Measurements from ENCODE around the gene C1GALT1. TPM values are rescaled to one million over a fixed set of nuclear protein-coding genes. Genes with fewer than 3 reads are reported as not detected.

The C1GALT1 gene
- total and polyA plus RNA-seq, 12 donors = 3.6 to 217 (median 18.2) TPM

GRCh38 chr7:7208520-7208919 is 26.2 kb downstream of the C1GALT1 start:
- H3K4me1 ChIP-seq (replicated peaks in 1 of 2) = peaks cover 4 to 5% of the 10 kb centered on the region in 2 donors
- no peaks in the 10 kb centered on the region for H3K27me3 ChIP-seq
- DNase-seq = no peak
- no peak overlapping the region for H3K27ac ChIP-seq
- WGBS, 4 donors = 84 to 96% (median 93%) methylated on average over 4 of the region's 4 CpGs
- no peak overlapping the region for H3K4me3 ChIP-seq
- no peaks in the 10 kb centered on the region for H3K36me3 ChIP-seq (replicated peaks in 1 of 2)
- H3K9me3 ChIP-seq (replicated peaks in 1 of 3) = no peaks in the 10 kb centered on the region
- intact Hi-C loops (cut with DNase I) = no loop called here
- TF ChIP-seq POLR2A (IDR thresholded peaks at IDR 0.05) (no peak), CTCF (IDR thresholded peaks at IDR 0.05) (no peak)

GRCh38 chr7:7209412-7210050 is 27.2 kb downstream of the C1GALT1 start:
- TF ChIP-seq CTCF (IDR thresholded peaks at IDR 0.05) (no peak), POLR2A (IDR thresholded peaks at IDR 0.05) (no peak)
- H3K4me3 ChIP-seq = no peak overlapping the region
- no peaks in the 10 kb centered on the region for H3K9me3 ChIP-seq (replicated peaks in 1 of 3)
- no peaks in the 10 kb centered on the region for H3K27me3 ChIP-seq
- H3K27ac ChIP-seq = no peak overlapping the region
- intact Hi-C loops (cut with DNase I) = no loop called here
- WGBS, 4 donors = 83 to 93% (median 90%) methylated on average over 10 of the region's 10 CpGs
- H3K4me1 ChIP-seq (replicated peaks in 1 of 2) = peaks cover 0 to 4% of the 10 kb centered on the region in 2 donors
- no peaks in the 10 kb centered on the region for H3K36me3 ChIP-seq (replicated peaks in 1 of 2)
- DNase-seq = no peak

DNA sequence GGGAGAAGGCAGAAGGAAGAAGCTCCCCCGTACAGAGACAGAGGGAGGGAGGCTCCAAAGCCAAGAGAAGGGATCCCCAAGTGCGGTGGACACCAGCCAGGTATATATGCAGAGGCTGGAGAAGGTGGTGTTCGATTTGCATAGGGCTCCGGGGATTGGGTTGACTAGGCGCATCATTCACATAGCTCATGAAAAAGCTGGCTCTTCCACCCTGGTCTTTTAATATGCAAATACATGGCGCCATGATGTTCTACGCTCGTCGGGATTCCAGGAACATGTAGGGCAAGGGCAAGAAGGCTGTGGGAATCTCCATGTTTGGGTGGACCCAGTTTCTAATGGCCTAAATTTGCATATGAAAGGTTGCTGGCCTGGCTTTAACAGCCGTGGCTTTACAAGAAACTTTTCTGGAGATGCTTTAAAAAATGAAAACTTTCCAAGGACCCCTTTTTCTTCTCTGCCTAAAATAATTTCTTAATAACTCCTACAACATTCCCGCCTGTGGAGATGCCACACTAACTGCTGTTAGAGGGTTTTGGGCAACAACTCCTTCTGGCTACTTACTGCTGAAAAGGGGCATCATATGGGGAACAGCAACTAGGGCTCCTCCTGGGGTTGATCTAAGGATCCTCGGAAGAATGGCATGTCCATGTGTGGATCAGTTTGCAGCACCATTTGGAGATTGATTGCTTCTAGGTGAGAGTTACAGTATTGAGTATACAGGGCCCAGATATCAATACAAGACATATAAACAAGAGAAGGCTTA is 28.3 kb downstream of the C1GALT1 start:
- intact Hi-C loops (cut with DNase I) = no loop called here
- Histone ChIP-seq H3K9me3 (replicated peaks in 1 of 3) (no peaks in the 10 kb centered on the region), H3K27ac (no peak overlapping the region), H3K4me3 (no peak overlapping the region), H3K27me3 (no peaks in the 10 kb centered on the region), H3K36me3 (replicated peaks in 1 of 2) (no peaks in the 10 kb centered on the region), H3K4me1 (replicated peaks in 1 of 2) (no peaks in the 10 kb centered on the region)
- TF ChIP-seq POLR2A (IDR thresholded peaks at IDR 0.05) = no peak
- TF ChIP-seq CTCF (IDR thresholded peaks at IDR 0.05) = no peak
- DNase-seq = no peak
- WGBS, 4 donors = 73 to 85% (median 83%) methylated on average over 10 to 12 of the region's 12 CpGs

DNA sequence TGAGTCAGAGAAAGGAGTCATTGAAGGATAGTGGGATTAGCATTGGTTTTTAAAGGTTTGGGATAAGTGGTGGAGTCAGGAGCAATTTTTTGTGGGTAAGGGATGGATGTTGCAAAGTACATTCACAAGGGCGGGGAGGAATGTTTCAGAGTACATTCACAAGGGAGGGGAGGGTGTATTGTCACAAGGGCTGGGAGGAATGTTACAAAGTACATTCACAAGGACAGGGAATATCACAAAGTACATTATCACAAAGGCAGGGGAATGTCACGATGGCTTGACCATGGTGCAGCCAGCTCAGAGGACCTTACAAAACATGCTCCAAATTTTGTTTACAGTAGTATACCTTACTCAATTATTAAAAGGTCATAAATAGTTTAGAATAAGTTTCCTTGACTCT is 30.3 kb downstream of the C1GALT1 start:
- Histone ChIP-seq H3K27me3 (no peaks in the 10 kb centered on the region), H3K27ac (no peak overlapping the region), H3K36me3 (replicated peaks in 1 of 2) (no peaks in the 10 kb centered on the region), H3K4me3 (no peak overlapping the region), H3K9me3 (replicated peaks in 1 of 3) (no peaks in the 10 kb centered on the region), H3K4me1 (replicated peaks in 1 of 2) (no peaks in the 10 kb centered on the region)
- 71 to 88% (median 81%) methylated on average over 2 of the region's 2 CpGs for WGBS, 4 donors
- TF ChIP-seq CTCF (IDR thresholded peaks at IDR 0.05) = no peak
- no peak for TF ChIP-seq POLR2A (IDR thresholded peaks at IDR 0.05)
- DNase-seq = no peak
- intact Hi-C loops (cut with DNase I) = no loop called here

Data from adrenal gland (tissue), 12 donors.